Activated T-helper 9 cell treated with anti-CD3 and anti-CD28 coated beads, Interleukin-2, amount 50 U/mL, for 16 hours (primary cell): ENCODE data around the gene KLHDC3.
A peak's percentile ranks its signal among the peaks of the same experiment; 100 is the strongest.

Experiments
- DNase-seq: peaks from one replicate; pipeline ENCODE4 v3.0.0-alpha.2; 2020; ENCODE audit warnings: low read depth

The KLHDC3 gene, protein sequence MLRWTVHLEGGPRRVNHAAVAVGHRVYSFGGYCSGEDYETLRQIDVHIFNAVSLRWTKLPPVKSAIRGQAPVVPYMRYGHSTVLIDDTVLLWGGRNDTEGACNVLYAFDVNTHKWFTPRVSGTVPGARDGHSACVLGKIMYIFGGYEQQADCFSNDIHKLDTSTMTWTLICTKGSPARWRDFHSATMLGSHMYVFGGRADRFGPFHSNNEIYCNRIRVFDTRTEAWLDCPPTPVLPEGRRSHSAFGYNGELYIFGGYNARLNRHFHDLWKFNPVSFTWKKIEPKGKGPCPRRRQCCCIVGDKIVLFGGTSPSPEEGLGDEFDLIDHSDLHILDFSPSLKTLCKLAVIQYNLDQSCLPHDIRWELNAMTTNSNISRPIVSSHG

GRCh38 chr6:43013843-43014433 is at the start of gene KLHDC3, which contains the start of gene MEA1:
Gene KLHDC3, plus strand, starts transcription at chr6:43014249. Its CDS starts 2,944 bp downstream, at chr6:43017193.
Gene MEA1, minus strand, starts transcription at chr6:43013946. Its CDS starts 133 bp downstream, at chr6:43013813.
- peak; percentile 98 for DNase-seq

DNA sequence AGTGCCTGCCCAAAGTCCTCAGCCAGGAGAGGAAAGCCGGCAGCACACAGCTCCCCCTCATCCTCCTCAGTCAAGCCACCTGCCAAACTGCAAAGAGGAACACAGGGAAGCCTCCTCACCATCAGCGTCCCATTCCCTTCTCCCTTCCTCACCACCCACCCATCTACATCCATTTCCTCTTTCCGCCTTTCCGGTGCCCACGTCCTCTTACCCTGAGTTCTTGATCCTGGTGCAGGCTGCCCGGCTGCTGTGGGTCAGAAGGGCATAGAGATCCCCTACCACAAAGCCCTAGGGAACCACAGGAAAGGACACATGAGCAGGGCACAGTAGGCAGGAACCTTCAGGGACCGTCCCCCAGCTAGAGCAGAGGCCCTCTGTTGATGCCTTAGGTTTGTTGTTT is 47.5 kb upstream of the KLHDC3 start:
- no peak for DNase-seq

GRCh38 chr6:42967228-42967627 is 46.8 kb upstream of the KLHDC3 start:
- DNase-seq: no peak

DNA sequence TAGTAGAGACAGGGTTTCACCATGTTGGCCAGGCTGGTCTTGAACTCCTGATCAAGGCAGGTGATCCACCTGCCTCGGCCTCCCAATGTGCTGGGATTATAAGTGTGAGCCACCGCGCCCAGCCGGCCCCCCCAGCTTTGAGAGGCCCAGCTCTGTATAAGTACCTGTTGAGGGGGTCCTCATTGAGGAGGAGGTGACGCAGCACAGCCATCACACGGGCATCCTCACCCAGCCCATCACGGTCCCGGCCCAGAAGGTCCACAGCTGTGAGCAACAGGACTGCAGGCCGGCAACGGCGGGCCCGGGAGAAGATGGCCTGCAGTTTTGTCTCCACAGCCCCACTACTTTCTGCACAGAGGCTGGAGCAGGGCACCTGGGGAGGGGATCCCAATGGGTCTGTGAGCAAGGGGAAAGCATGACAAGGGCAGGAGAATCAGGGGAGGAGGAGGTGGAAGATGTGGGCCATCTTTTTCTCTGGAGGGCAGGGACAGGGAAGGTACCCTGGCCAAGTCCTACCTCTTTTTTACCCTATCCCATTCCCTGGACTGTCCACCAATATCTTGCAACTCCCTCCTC is 45.8 kb upstream of the KLHDC3 start:
- DNase-seq: no peak

DNA sequence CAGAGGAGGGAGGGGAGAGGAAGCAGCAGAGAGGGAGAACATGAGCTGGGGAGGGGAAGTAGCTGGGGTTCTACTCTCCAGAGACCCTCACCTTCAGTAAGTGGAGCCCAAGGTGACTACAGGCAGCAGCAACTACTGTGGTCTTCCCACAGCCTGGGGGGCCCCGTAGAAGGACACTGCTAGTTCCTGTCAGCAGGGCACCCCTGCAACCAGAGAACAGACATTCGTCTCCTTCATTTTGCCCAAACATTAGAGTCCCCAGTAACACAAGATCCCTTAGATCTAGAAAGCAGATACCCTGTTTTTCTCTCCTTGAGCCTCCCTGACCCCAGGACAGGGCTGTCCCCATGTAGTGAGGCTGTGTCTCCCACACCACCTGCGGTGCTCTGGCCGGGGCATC is 45.3 kb upstream of the KLHDC3 start:
- DNase-seq: no peak

- no peak for DNase-seq
Observed at GRCh38 chr6:42969431-42969830, 44.6 kb upstream of the KLHDC3 start.

- no peak for DNase-seq
Observed at GRCh38 chr6:42969934-42970333, 44.1 kb upstream of the KLHDC3 start.

- no peak for DNase-seq
Observed at GRCh38 chr6:42970871-42971612, 43.0 kb upstream of the KLHDC3 start.

- DNase-seq: no peak
Observed at GRCh38 chr6:42971746-42972327, 42.2 kb upstream of the KLHDC3 start.

GRCh38 chr6:42973926-42974325 is 40.1 kb upstream of the KLHDC3 start:
- DNase-seq: no peak

GRCh38 chr6:42974919-42975505 is 39.0 kb upstream of the KLHDC3 start:
- DNase-seq: no peak

DNA sequence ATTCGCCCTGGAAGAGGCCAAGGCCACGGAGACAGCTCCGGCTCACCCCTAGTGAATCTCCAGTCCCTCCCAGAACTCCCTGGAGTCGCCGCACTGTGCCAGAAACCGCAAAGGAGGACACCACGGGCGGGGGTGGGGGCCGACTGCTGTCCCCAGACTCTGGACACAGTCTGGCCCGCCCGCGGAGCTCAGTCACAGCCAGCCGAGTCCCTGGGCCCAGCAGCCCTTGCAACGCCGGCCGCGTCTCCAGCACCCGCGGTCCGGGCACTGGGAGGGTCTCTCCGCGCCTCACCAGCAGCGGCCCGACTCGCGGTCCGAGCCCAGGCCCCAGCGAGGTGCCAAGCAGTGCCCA is 35.6 kb upstream of the KLHDC3 start:
- DNase-seq: peak; percentile 8

GRCh38 chr6:42978839-42979522 is 35.1 kb upstream of the KLHDC3 start, which contains the start of gene PEX6:
Gene PEX6, minus strand, starts transcription at chr6:42979181. Its CDS starts 31 bp downstream, at chr6:42979150.
- DNase-seq: peak; percentile 92

- no peak for DNase-seq
Observed at GRCh38 chr6:42979523-42980177, 34.4 kb upstream of the KLHDC3 start.

GRCh38 chr6:42981836-42982235 is 32.2 kb upstream of the KLHDC3 start:
- DNase-seq: no peak

DNA sequence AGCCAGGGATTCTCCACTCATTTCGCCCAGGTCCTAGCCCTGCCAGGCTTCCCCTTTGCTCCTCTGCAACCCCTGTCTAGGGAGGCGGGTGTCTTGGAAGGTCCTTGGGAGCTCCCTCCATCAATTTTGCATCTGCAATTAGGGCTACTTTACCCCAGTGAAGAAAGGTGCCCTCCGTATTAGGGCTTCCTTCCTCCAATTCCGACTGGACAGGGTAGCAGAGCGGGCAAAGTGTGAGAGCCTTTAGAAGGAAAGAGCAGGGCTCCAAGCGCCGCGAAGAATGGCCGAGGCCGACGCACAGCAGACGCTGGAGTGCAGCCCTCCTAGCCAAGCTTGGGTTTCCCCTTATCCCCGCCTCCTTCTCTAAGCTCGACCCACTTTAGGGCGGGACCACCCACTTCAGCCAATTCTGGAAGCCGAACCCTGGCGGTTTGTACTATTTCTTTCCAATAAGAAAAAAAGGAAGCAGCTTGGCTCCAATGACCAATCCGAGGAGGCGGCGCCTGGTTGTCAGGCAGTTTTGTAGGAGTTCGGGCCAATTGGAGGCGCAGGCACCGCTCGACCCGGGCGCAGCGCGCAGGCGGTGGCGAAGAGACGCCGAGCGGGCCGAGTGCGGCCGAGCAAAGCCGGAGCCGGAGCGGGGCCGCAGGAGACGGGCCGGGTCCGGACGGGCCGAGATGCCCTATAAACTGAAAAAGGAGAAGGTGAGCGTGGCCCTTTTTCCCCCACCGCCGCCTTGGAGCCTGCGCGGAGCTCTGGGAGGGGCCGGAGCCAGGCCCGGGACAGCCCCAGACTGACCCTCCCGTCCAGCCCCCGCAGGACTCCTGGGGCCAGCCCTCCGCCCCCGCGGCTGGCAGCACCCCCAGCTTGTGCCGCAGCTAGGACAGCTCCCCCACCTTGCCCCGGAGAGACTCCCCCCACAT is 29.8 kb upstream of the KLHDC3 start, which contains the start of gene PPP2R5D:
TSS of gene PPP2R5D (plus strand) at position 570 of the 923 bp plus-strand sequence. CDS start at position 678, 108 bp downstream.
- DNase-seq: peak; percentile 94

- peak; percentile 8 for DNase-seq
Observed at GRCh38 chr6:42984924-42985475, 29.0 kb upstream of the KLHDC3 start.

DNA sequence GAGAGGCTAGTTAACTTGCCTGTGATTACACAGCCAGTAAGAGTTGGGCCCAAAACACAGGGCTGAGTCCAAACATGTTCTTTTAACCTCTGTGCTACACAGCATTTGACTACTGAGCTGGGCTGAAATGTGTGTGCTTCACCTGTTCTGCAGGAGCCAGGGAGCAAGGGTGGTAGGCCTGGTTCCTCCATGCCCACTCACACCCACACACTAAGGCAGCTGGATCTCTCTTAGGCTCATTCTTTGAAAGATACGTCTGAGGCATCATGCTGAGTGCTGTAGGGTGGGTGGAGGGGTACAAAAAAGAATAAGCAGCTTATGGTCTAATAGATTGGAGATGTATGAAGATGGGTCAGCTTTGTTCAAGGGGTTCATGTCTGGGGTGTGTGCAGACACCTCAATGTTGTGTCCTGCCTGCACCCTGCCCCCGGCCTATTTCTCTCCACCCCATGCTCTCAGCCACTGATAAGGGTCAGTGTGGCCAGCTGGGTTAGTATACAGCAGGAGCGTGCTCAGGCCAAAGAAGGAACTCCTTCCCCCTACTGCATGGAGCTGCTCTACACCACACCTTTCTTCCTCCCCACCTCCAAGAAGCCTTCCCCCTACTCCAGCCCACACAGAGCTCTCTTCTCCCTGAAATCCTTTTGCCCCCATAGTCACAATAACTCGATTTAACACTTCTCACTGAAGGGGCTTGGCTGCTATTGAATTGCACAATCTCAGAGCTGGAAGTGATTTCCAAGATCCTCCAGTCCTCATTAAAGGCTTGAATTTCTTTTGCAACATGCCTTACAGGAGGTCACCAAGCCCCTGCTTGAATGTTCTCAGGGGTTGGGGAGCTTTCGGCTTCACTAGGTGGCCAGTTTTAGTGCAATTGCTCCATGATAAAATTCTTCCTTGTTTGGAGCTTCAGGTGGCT is 26.3 kb upstream of the KLHDC3 start:
- no peak for DNase-seq
